ENCODE data around the gene TNFRSF6B.

TNFRSF6B gene

DNA sequence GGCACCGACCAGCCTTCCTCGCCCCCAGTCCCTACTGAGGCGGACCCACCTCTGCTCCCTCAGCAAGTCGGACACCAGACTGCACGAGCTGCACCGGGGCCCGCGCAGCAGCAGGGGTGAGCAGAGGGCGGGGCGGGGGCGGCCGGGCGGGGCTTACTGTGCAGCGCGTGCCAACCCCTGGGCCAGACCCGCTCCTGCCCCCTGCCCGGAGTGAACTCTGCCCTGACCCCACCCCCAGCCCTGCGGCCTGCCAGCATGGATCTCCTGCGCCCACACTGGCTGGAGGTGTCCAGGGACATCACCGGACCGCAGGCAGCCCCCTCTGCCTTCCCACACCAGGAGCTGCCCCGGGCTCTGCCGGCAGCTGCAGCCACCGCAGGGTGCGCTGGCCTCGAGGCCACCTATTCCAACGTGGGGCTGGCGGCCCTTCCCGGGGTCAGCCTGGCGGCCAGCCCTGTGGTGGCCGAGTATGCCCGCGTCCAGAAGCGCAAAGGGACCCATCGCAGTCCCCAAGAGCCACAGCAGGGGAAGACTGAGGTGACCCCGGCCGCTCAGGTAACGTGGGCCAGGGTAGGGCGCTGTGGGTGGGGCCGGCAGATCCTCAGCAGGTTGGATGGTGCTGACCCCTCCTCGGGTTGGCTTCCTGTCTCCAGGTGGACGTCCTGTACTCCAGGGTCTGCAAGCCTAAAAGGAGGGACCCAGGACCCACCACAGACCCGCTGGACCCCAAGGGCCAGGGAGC lies 41.7 kb downstream of the TNFRSF6B start:
- TF ChIP-seq, protein P1, sequence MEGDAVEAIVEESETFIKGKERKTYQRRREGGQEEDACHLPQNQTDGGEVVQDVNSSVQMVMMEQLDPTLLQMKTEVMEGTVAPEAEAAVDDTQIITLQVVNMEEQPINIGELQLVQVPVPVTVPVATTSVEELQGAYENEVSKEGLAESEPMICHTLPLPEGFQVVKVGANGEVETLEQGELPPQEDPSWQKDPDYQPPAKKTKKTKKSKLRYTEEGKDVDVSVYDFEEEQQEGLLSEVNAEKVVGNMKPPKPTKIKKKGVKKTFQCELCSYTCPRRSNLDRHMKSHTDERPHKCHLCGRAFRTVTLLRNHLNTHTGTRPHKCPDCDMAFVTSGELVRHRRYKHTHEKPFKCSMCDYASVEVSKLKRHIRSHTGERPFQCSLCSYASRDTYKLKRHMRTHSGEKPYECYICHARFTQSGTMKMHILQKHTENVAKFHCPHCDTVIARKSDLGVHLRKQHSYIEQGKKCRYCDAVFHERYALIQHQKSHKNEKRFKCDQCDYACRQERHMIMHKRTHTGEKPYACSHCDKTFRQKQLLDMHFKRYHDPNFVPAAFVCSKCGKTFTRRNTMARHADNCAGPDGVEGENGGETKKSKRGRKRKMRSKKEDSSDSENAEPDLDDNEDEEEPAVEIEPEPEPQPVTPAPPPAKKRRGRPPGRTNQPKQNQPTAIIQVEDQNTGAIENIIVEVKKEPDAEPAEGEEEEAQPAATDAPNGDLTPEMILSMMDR (conservative IDR thresholded peaks at IDR 0.05; ENCODE audit: low read depth, low read length), result no peak
- no peak overlapping the region for H3K4me3 ChIP-seq (ENCODE audit: low read depth, low read length)
- DNase-seq (ENCODE audit: low read depth), result no peak

- H3K4me3 ChIP-seq (ENCODE audit: low read depth, low read length), result peak overlapping the region; percentile 52
- TF ChIP-seq, protein P1 (conservative IDR thresholded peaks at IDR 0.05; ENCODE audit: low read depth, low read length), result no peak
- DNase-seq (ENCODE audit: low read depth), result peak; percentile 30
Observed at GRCh38 chr20:63738687-63739129, 42.3 kb downstream of the TNFRSF6B start.

DNA sequence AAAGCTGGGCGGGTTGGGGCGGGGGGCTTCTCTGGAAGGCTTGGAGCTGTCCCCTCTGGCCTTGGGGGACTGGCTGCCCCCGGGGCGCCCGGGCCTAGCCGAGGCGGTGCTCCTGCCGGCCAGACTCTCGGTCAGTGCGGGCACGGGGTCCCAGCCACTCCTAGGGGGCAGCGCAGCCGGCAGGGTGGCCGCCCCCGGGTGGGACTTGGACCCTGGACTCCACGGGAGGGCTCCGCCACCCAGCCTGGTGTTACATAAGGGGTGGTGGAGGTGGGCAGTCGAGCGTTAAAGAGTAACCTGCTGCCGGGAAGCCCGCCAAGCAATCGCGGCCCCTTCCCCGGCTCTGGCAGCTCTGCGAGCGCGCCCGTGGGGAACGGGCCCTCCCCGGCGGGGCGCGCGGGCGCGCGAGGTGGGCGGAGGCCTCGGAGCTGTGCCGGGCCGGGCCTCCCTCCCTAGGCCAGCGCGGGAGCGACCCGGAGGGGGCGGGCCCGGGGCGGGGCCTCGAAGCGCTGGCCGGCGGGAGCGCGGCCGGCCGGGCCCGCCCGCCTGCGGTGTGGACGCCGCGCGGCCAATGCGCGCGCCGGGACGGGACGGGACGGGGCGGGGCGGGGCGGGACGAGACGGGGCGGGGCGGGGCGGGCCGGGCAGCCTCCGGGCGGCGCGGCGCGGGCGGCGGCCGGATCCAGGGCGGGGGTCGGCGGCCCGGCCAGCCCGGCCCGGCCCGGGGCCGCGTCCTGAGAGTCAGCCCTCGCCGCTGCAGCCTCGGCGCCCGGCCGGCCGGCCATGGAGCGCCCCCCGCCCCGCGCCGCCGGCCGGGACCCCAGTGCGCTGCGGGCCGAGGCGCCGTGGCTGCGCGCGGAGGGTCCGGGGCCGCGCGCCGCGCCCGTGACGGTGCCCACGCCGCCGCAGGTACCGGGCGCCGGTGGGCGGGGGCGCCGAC lies 42.9 kb downstream of the TNFRSF6B start, which contains the start of gene SLC2A4RG:
Gene SLC2A4RG (plus strand): TSS at position 647 of the 940 bp plus-strand sequence. CDS start 137 bp downstream, at position 784.
- DNase-seq (ENCODE audit: low read depth), result peak; percentile 71
- H3K4me3 ChIP-seq (ENCODE audit: low read depth, low read length), result peak within 1 kb of the TSS; percentile 69
- TF ChIP-seq, protein P1 (conservative IDR thresholded peaks at IDR 0.05; ENCODE audit: low read depth, low read length), result no peak

GRCh38 chr20:63740070-63740626 lies 43.7 kb downstream of the TNFRSF6B start:
- TF ChIP-seq, protein P1 (conservative IDR thresholded peaks at IDR 0.05; ENCODE audit: low read depth, low read length), result no peak
- peak; percentile 31 for DNase-seq (ENCODE audit: low read depth)
- H3K4me3 ChIP-seq (ENCODE audit: low read depth, low read length), result peak overlapping the region; percentile 69

DNA sequence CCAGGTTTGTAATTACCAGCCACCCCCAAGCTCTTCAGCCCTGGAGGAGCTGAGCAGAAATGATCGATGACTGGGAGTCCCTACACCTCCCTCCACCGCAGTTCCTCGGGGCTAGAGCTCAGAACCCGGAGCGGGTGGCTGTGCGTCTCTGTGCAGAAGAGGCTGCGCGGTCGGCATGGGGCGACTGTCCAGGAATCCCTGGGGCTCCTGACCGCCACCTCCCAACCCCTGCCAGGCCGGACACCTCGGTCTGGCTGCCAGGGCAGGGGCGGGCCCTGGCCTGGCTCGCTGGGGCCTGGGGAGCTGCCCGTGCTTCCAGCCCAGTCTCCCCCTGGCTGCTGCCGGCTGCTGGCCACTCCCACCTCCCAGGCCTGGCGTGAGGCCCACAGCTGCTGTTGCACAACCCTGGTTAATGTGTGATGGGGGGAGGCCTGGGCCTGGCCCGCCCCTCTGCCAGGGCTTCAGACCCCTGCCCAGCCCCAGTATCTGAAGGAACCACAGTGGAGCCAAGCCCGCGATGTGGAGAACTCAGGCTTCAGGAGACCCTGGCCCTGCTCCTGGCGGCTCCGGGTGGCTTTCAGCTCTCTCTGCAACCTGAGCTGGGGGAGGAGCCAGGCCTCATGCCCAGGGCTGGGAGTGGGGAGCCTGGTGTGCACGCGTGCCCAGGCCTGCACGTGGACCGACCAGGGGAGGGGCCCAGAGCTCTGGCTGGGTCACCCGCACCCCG lies 44.3 kb downstream of the TNFRSF6B start:
- TF ChIP-seq, protein P1 (conservative IDR thresholded peaks at IDR 0.05; ENCODE audit: low read depth, low read length), result peak; percentile 42
- DNase-seq (ENCODE audit: low read depth), result peak; percentile 91
- peak overlapping the region; percentile 69 for H3K4me3 ChIP-seq (ENCODE audit: low read depth, low read length)

DNA sequence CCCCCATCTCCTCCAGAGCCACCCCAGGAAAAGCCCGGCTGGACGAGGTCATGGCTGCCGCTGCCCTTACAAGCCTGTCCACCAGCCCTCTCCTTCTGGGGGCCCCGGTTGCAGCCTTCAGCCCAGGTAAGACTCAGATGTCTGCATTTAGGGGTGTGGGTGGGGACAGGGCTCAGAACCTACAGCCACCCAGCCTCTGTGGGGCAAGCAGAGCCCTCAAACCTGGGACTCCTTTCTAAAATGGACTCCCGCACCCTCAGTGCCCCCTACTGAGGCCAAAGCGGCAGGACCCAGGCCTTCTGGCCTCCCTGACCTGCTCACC lies 44.9 kb downstream of the TNFRSF6B start:
- TF ChIP-seq, protein P1 (conservative IDR thresholded peaks at IDR 0.05; ENCODE audit: low read depth, low read length), result no peak
- DNase-seq (ENCODE audit: low read depth), result no peak
- H3K4me3 ChIP-seq (ENCODE audit: low read depth, low read length), result peak overlapping the region; percentile 69

All from choroid plexus epithelial cell (primary cell).